ENCODE results near the gene GTF2F2. TPM values are rescaled to one million over a fixed set of nuclear protein-coding genes. Genes with fewer than 3 reads are reported as not detected.

GTF2F2 gene
- total RNA-seq, 1 experiment from 2014 or later = 47.4 TPM

DNA sequence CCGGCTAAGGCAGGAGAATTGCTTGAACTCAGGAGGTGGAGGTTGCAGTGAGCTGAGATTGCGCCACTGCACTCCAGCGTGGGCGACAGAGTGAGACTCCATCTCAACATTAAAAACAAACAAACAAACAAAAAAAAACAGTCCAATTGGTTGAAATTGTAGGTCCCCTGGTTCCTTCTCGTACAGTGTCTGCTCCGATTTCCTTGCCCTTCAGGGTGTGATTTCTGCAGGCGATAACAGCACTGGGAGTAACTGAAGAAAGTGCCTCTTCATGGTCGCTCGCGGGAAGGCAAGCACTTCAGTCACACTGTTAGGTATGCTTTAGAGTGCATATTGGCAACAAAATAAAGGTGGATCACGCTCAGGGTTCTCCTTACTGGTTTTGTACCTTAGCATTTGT, 181.0 kb downstream of the GTF2F2 start:
- intact Hi-C loops (cut with micrococcal nuclease) = no loop called here
- TF ChIP-seq, protein P1, sequence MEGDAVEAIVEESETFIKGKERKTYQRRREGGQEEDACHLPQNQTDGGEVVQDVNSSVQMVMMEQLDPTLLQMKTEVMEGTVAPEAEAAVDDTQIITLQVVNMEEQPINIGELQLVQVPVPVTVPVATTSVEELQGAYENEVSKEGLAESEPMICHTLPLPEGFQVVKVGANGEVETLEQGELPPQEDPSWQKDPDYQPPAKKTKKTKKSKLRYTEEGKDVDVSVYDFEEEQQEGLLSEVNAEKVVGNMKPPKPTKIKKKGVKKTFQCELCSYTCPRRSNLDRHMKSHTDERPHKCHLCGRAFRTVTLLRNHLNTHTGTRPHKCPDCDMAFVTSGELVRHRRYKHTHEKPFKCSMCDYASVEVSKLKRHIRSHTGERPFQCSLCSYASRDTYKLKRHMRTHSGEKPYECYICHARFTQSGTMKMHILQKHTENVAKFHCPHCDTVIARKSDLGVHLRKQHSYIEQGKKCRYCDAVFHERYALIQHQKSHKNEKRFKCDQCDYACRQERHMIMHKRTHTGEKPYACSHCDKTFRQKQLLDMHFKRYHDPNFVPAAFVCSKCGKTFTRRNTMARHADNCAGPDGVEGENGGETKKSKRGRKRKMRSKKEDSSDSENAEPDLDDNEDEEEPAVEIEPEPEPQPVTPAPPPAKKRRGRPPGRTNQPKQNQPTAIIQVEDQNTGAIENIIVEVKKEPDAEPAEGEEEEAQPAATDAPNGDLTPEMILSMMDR (IDR thresholded peaks at IDR 0.05; ENCODE audit: unreplicated experiment) = no peak
- peaks cover 12% of the 10 kb centered on the region for H3K36me3 Mint-ChIP-seq (ENCODE audit: insufficient read depth, unreplicated experiment)
- DNase-seq (ENCODE audit: unreplicated experiment) = no peak
- H3K4me3 Mint-ChIP-seq (ENCODE audit: unreplicated experiment) = no peak overlapping the region
- H3K4me1 Mint-ChIP-seq (ENCODE audit: insufficient read depth, unreplicated experiment) = no peaks in the 10 kb centered on the region
- CTCF ChIA-PET = interaction anchor here (0.6 kb wide), 3 partner anchors 174 to 354 kb away, joined by 3 to 4 read pairs (median 3); no protein-coding TSS in a partner anchor
- no peaks in the 10 kb centered on the region for H3K27me3 Mint-ChIP-seq (ENCODE audit: insufficient read depth, unreplicated experiment)
- H3K27ac Mint-ChIP-seq (ENCODE audit: low read depth, unreplicated experiment) = no peak overlapping the region
- no peaks in the 10 kb centered on the region for H3K9me3 Mint-ChIP-seq (ENCODE audit: unreplicated experiment)
- no TSS peak for BruUV-seq (replicated peaks)
- POLR2A ChIA-PET = no interaction called here

- TF ChIP-seq, protein P1 (IDR thresholded peaks at IDR 0.05; ENCODE audit: unreplicated experiment) = no peak
- Mint-ChIP-seq H3K27ac (ENCODE audit: low read depth, unreplicated experiment) (no peak overlapping the region), H3K4me1 (ENCODE audit: insufficient read depth, unreplicated experiment) (no peaks in the 10 kb centered on the region), H3K9me3 (ENCODE audit: unreplicated experiment) (no peaks in the 10 kb centered on the region), H3K36me3 (ENCODE audit: insufficient read depth, unreplicated experiment) (peaks cover 7% of the 10 kb centered on the region), H3K4me3 (ENCODE audit: unreplicated experiment) (no peak overlapping the region), H3K27me3 (ENCODE audit: insufficient read depth, unreplicated experiment) (no peaks in the 10 kb centered on the region)
- POLR2A ChIA-PET = interaction anchor here (1.4 to 1.7 kb wide), 2 partner anchors 39 to 121 kb away, joined by 3 to 5 read pairs; partner anchors contain the start of gene TPT1
- BruUV-seq (replicated peaks) = no TSS peak
- CTCF ChIA-PET = interaction anchor here (0.9 to 1.1 kb wide), 2 partner anchors 8 to 256 kb away, joined by 3 to 6 read pairs; no protein-coding TSS in a partner anchor
- no peak for DNase-seq (ENCODE audit: unreplicated experiment)
- intact Hi-C loops (cut with micrococcal nuclease) = no loop called here
These were observed 182.2 kb downstream of the GTF2F2 start for GRCh38 chr13:45302507-45302906.

DNA sequence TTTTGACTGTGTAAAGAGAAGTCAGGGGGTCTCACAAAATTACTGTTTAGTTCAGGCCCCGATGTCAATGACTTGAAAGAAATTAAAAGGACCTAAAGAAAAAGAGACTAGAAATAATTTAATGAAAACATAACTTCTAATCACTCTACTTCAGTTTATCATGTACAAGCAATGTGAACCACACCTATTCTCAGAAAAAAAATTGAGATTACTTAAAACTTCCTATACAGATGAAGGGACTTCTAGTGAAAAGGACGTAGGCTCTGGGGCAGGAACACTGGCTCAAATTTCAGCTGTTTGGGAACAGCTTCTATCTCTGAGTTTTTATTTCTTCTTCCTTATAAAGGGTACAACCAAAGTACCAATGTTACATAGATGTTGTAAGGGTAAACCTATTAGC, 182.7 kb downstream of the GTF2F2 start:
- no TSS peak for BruUV-seq (replicated peaks)
- TF ChIP-seq, protein P1 (IDR thresholded peaks at IDR 0.05; ENCODE audit: unreplicated experiment) = no peak
- intact Hi-C loops (cut with micrococcal nuclease) = no loop called here
- Mint-ChIP-seq H3K4me3 (ENCODE audit: unreplicated experiment) (no peak overlapping the region), H3K27ac (ENCODE audit: low read depth, unreplicated experiment) (no peak overlapping the region), H3K36me3 (ENCODE audit: insufficient read depth, unreplicated experiment) (peaks cover 7% of the 10 kb centered on the region), H3K4me1 (ENCODE audit: insufficient read depth, unreplicated experiment) (no peaks in the 10 kb centered on the region), H3K9me3 (ENCODE audit: unreplicated experiment) (no peaks in the 10 kb centered on the region), H3K27me3 (ENCODE audit: insufficient read depth, unreplicated experiment) (no peaks in the 10 kb centered on the region)
- no peak for DNase-seq (ENCODE audit: unreplicated experiment)
- ChIA-PET CTCF (interaction anchor here (0.6 to 0.9 kb wide), 3 partner anchors 9 to 256 kb away, joined by 3 to 6 read pairs (median 3); no protein-coding TSS in a partner anchor), POLR2A (interaction anchor here (1.4 to 1.7 kb wide), 2 partner anchors 38 to 122 kb away, joined by 3 to 5 read pairs; partner anchors contain the start of gene TPT1)

GRCh38 chr13:45303866-45304265, 183.6 kb downstream of the GTF2F2 start:
- H3K36me3 Mint-ChIP-seq (ENCODE audit: insufficient read depth, unreplicated experiment) = peaks cover 7% of the 10 kb centered on the region
- no peak overlapping the region for H3K4me3 Mint-ChIP-seq (ENCODE audit: unreplicated experiment)
- DNase-seq (ENCODE audit: unreplicated experiment) = no peak
- H3K4me1 Mint-ChIP-seq (ENCODE audit: insufficient read depth, unreplicated experiment) = no peaks in the 10 kb centered on the region
- ChIA-PET CTCF (no interaction called here), POLR2A (interaction anchor here (1.4 kb wide), 1 partner anchor 122 kb away, joined by 3 read pairs; no protein-coding TSS in a partner anchor)
- H3K27me3 Mint-ChIP-seq (ENCODE audit: insufficient read depth, unreplicated experiment) = no peaks in the 10 kb centered on the region
- intact Hi-C loops (cut with micrococcal nuclease) = no loop called here
- no TSS peak for BruUV-seq (replicated peaks)
- no peak overlapping the region for H3K27ac Mint-ChIP-seq (ENCODE audit: low read depth, unreplicated experiment)
- H3K9me3 Mint-ChIP-seq (ENCODE audit: unreplicated experiment) = no peaks in the 10 kb centered on the region
- TF ChIP-seq, protein P1 (IDR thresholded peaks at IDR 0.05; ENCODE audit: unreplicated experiment) = no peak
